Endothelial cell of umbilical vein (primary cell): Measurements from ENCODE around the gene RNF150. TPM values are rescaled to one million over a fixed set of nuclear protein-coding genes. Genes with fewer than 3 reads are reported as not detected.

ENCODE experiments used
- BruUV-seq: library from RNA; stranded (reverse); fragments of 400-500 nt; replicated peaks from 2 replicates; lab custom pipeline; 2021; lab: Mats Ljungman, UMichigan
- CTCF ChIA-PET: fragments of 300-600, 350-600 bp; sonication (Branson Sonifier 250); formaldehyde crosslinking; loops from one replicate; lab custom pipeline; 2021; ENCODE audit warnings: antibody characterized with exemption, inconsistent platforms; lab: Charles Lee
- POLR2A ChIA-PET: fragments of 300-600, 350-600 bp; sonication (Branson Sonifier 250); formaldehyde crosslinking; loops from one replicate; lab custom pipeline; 2021; ENCODE audit warnings: antibody characterized with exemption, inconsistent platforms; lab: Charles Lee
- DNase-seq: peaks from one replicate; pipeline ENCODE4 v3.0.0-alpha.2; 2011; ENCODE audit warnings: low read depth, low spot score
- FAIRE-seq: peaks from 2 replicates; lab custom pipeline; 2011; peaks lifted over from hg19 to GRCh38; lab: Jason Lieb, UNC
- H2AFZ ChIP-seq: 2 replicates; pipeline ENCODE4 v1.6.0; 2012; ENCODE audit warnings: low read depth, low read length, control low read depth, inconsistent platforms
- H3K27ac ChIP-seq: 2 replicates; pipeline ENCODE4 v1.5.1; 2011; ENCODE audit warnings: low read depth, mild to moderate bottlenecking, control low read depth, low read length, moderate library complexity; ENCODE audit not compliant: insufficient read depth
- H3K27me3 ChIP-seq, 2 experiments: 2 replicates each; pipeline versions ENCODE4 v1.6.0 to v1.6.1; 2011; ENCODE audit warnings: low read length in 2 of 2, mixed read lengths in 1 of 2; ENCODE audit not compliant: control insufficient read depth in 2 of 2, insufficient read depth in 2 of 2
- H3K36me3 ChIP-seq, 2 experiments: 2 replicates in 1 of 2; 3 replicates in 1 of 2; pipeline ENCODE4 v1.5.1; 2011; ENCODE audit warnings: low read length in 2 of 2, mild to moderate bottlenecking in 1 of 2, moderate library complexity in 1 of 2; ENCODE audit not compliant: control insufficient read depth in 2 of 2, insufficient read depth in 2 of 2; ENCODE audit errors: extremely low read depth in 1 of 2
- H3K4me1 ChIP-seq: 3 replicates; pipeline ENCODE4 v1.5.1; 2011; ENCODE audit warnings: mild to moderate bottlenecking, low read length; ENCODE audit not compliant: control insufficient read depth, insufficient read depth; ENCODE audit errors: extremely low read depth
- H3K4me2 ChIP-seq: 2 replicates; pipeline ENCODE4 v1.6.1; 2011; ENCODE audit warnings: low read length, control low read depth, mixed read lengths; ENCODE audit not compliant: insufficient read depth
- H3K4me3 ChIP-seq, 3 experiments: fragments of 200-600 bp in 1 of 3; sonication (generic), shearing (Covaris generic) in 1 of 3; replicated peaks in 1 of 3; 2 replicates each; pipeline ENCODE4 v1.5.1; 2011 to 2016; ENCODE audit warnings: control low read depth in 3 of 3, low read length in 3 of 3, mild to moderate bottlenecking in 2 of 3, inconsistent platforms in 1 of 3, low read depth in 1 of 3, moderate library complexity in 1 of 3; ENCODE audit not compliant: insufficient read depth in 1 of 3
- H3K79me2 ChIP-seq: 2 replicates; pipeline ENCODE4 v1.6.0; 2012; ENCODE audit warnings: low read length, inconsistent platforms; ENCODE audit not compliant: control insufficient read depth, insufficient read depth
- H3K9ac ChIP-seq: replicated peaks from 2 replicates; pipeline ENCODE3; 2011; ENCODE audit warnings: low read length, control low read depth; ENCODE audit not compliant: insufficient read depth; ENCODE audit errors: extremely low read depth
- H3K9me1 ChIP-seq: replicated peaks from 3 replicates; pipeline ENCODE4 v1.6.0; 2011; ENCODE audit warnings: mild to moderate bottlenecking, low read length; ENCODE audit not compliant: control insufficient read depth, insufficient read depth; ENCODE audit errors: extremely low read depth
- H3K9me3 ChIP-seq: replicated peaks from 2 replicates; pipeline ENCODE4 v1.5.1; 2012; ENCODE audit warnings: low read length, inconsistent platforms; ENCODE audit not compliant: control insufficient read depth, insufficient read depth
- H4K20me1 ChIP-seq: replicated peaks from 2 replicates; pipeline ENCODE3; 2011; ENCODE audit warnings: mild to moderate bottlenecking, low read length; ENCODE audit not compliant: control insufficient read depth, insufficient read depth; ENCODE audit errors: extremely low read depth
- EZH2 ChIP-seq: IDR thresholded peaks from 2 replicates; pipeline ENCODE4 v1.6.1; 2012; ENCODE audit warnings: borderline replicate concordance, low read depth, mild to moderate bottlenecking, moderate library complexity, low read length, inconsistent platforms; ENCODE audit not compliant: severe bottlenecking
- FOS ChIP-seq: IDR thresholded peaks from 2 replicates; pipeline ENCODE4 v1.6.1; 2011; ENCODE audit warnings: mild to moderate bottlenecking, low read length, moderate library complexity, borderline replicate concordance; ENCODE audit not compliant: insufficient read depth
- GATA2 ChIP-seq: IDR thresholded peaks from 2 replicates; pipeline ENCODE4 v1.7.0; 2011; ENCODE audit warnings: low read depth, mild to moderate bottlenecking, moderate library complexity, mixed read lengths, low read length; ENCODE audit not compliant: insufficient read length, insufficient read depth
- JUN ChIP-seq: IDR thresholded peaks from 2 replicates; pipeline ENCODE4 v1.6.1; 2011; ENCODE audit warnings: borderline replicate concordance, low read depth; ENCODE audit not compliant: insufficient read length, insufficient read depth
- MAX ChIP-seq: IDR thresholded peaks from 2 replicates; pipeline ENCODE4 v1.6.1; 2011; ENCODE audit not compliant: insufficient read depth, insufficient read length
- MYC ChIP-seq: IDR thresholded peaks from one replicate; pipeline ENCODE4 v1.6.1; 2011; ENCODE audit warnings: mild to moderate bottlenecking, low read depth, low read length
- POLR2A ChIP-seq: IDR thresholded peaks from 2 replicates; pipeline ENCODE4 v1.6.1; 2012; ENCODE audit warnings: low read depth, mild to moderate bottlenecking, control low read depth, low read length
- POLR2AphosphoS5 ChIP-seq: IDR thresholded peaks from 2 replicates; pipeline ENCODE4 v1.6.1; 2012; ENCODE audit warnings: low read depth, mild to moderate bottlenecking, control low read depth, low read length, moderate library complexity; ENCODE audit not compliant: insufficient read depth
- dilution Hi-C: fragments of 300-500 bp; cut with MboI; formaldehyde crosslinking; loops from one replicate; pipeline ENCODE4 v1.15.0; 2019; ENCODE audit warnings: low sequenced_read_pairs; ENCODE audit not compliant: extremely low pct_ligation_motif_present
- intact Hi-C: fragments of 100-400 bp; cut with micrococcal nuclease; formaldehyde crosslinking; loops from one replicate; pipeline ENCODE4 v1.10.0; 2022
- polyA plus RNA-seq, 4 experiments: library from polyadenylated mRNA; depleted of rRNA in 3 of 4; stranded (reverse) in 3 of 4; unstranded in 1 of 4; fragments of >200 nt; gene quantifications; 2 replicates each; pipeline versions ENCODE4 v1.2.1 to v1.2.3, GENCODE V29; 2011 to 2012; ENCODE audit warnings: missing spikeins in 1 of 4
- total RNA-seq: library from RNA; stranded (reverse); gene quantifications from 2 replicates; pipeline ENCODE4 v1.2.3, GENCODE V29; 2021
- TF ChIP-seq, protein P1 (sequence below), 2 donors: IDR thresholded peaks; 1 replicate in 1 of 2; 2 replicates in 1 of 2; pipeline ENCODE4 v1.5.1; 2011; ENCODE audit warnings: low read length in 2 of 2, mild to moderate bottlenecking in 2 of 2, moderate library complexity in 2 of 2, control low read depth in 1 of 2, inconsistent platforms in 1 of 2, low read depth in 1 of 2; ENCODE audit not compliant: insufficient read depth in 1 of 2; ENCODE audit errors: extremely low read depth in 1 of 2

The RNF150 gene
- total and polyA plus RNA-seq, 2 donors (not counting 3 experiments of a cell fraction or from before 2014, with no cell fraction given) = 0.33 to 0.35 TPM

GRCh38 chr4:141046255-141046654 lies 87.0 kb downstream of the RNF150 start:
- no peaks in the 10 kb centered on the region for H3K9me3 ChIP-seq
- ChIA-PET CTCF (interaction anchor here (0.8 to 1.5 kb wide), 2 partner anchors 9 kb away, joined by 3 read pairs; no protein-coding TSS in a partner anchor), POLR2A (no interaction called here)
- intact Hi-C loops (no loop called here), dilution Hi-C loops (no loop called here)
- no peak for TF ChIP-seq MYC
- no peak for TF ChIP-seq EZH2
- no peak for TF ChIP-seq POLR2AphosphoS5
- no peak for TF ChIP-seq JUN
- no peak for TF ChIP-seq POLR2A
- no peak for TF ChIP-seq FOS
- no peak for TF ChIP-seq MAX
- TF ChIP-seq, protein P1, sequence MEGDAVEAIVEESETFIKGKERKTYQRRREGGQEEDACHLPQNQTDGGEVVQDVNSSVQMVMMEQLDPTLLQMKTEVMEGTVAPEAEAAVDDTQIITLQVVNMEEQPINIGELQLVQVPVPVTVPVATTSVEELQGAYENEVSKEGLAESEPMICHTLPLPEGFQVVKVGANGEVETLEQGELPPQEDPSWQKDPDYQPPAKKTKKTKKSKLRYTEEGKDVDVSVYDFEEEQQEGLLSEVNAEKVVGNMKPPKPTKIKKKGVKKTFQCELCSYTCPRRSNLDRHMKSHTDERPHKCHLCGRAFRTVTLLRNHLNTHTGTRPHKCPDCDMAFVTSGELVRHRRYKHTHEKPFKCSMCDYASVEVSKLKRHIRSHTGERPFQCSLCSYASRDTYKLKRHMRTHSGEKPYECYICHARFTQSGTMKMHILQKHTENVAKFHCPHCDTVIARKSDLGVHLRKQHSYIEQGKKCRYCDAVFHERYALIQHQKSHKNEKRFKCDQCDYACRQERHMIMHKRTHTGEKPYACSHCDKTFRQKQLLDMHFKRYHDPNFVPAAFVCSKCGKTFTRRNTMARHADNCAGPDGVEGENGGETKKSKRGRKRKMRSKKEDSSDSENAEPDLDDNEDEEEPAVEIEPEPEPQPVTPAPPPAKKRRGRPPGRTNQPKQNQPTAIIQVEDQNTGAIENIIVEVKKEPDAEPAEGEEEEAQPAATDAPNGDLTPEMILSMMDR (IDR thresholded peaks at IDR 0.05; ENCODE audit: extremely low read depth in 1 of 2, insufficient read depth in 1 of 2, low read depth in 1 of 2, low read length in 2 of 2) = no peak
- TF ChIP-seq GATA2 = no peak
- H3K27ac ChIP-seq = no peak overlapping the region
- no peaks in the 10 kb centered on the region for H3K9me1 ChIP-seq
- H4K20me1 ChIP-seq = no peaks in the 10 kb centered on the region
- H3K4me3 ChIP-seq = no peak overlapping the region
- no peaks in the 10 kb centered on the region for H3K27me3 ChIP-seq
- no peak overlapping the region for H3K4me2 ChIP-seq
- H2AFZ ChIP-seq = no peak overlapping the region
- no peaks in the 10 kb centered on the region for H3K4me1 ChIP-seq
- FAIRE-seq (no peak), DNase-seq (no peak)
- H3K36me3 ChIP-seq = no peaks in the 10 kb centered on the region
- BruUV-seq = no TSS peak
- H3K9ac ChIP-seq = no peak overlapping the region
- H3K79me2 ChIP-seq = no peaks in the 10 kb centered on the region
